Colon (tissue), 2 donors: ENCODE data around the gene GID4.

Source experiments
- FAIRE-seq: peaks from 2 replicates; lab custom pipeline; 2012; peaks lifted over from hg19 to GRCh38; lab: Jason Lieb, UNC
- donor health status: control.
- donor health status: control.

GID4 gene

GRCh38 chr17:18102640-18103039 is 63.4 kb downstream of the GID4 start:
- no peak for FAIRE-seq

- no peak for FAIRE-seq
These were observed 65.8 kb downstream of the GID4 start for GRCh38 chr17:18105027-18105426.

GRCh38 chr17:18105595-18105994 is 66.4 kb downstream of the GID4 start:
- no peak for FAIRE-seq

- no peak for FAIRE-seq
These were observed 67.0 kb downstream of the GID4 start for GRCh38 chr17:18106211-18106610.

- no peak for FAIRE-seq
These were observed 68.0 kb downstream of the GID4 start for GRCh38 chr17:18107061-18107790.

GRCh38 chr17:18107971-18108370 is 68.8 kb downstream of the GID4 start:
- no peak for FAIRE-seq

- no peak for FAIRE-seq
These were observed 69.4 kb downstream of the GID4 start, which contains the start of gene MYO15A for GRCh38 chr17:18108401-18109312. Gene MYO15A, plus strand, starts transcription at chr17:18108756. Its CDS starts 10,045 bp downstream, at chr17:18118801.

GRCh38 chr17:18109935-18110485 is 70.8 kb downstream of the GID4 start:
- FAIRE-seq, result no peak

- FAIRE-seq, result no peak
These were observed 71.5 kb downstream of the GID4 start for GRCh38 chr17:18110636-18111145.

- no peak for FAIRE-seq
These were observed 72.2 kb downstream of the GID4 start for GRCh38 chr17:18111330-18111971.

GRCh38 chr17:18115517-18115916 is 76.3 kb downstream of the GID4 start:
- FAIRE-seq, result no peak

- FAIRE-seq, result no peak
These were observed 76.9 kb downstream of the GID4 start for GRCh38 chr17:18116078-18116477.

- no peak for FAIRE-seq
These were observed 78.3 kb downstream of the GID4 start for GRCh38 chr17:18117533-18117932.
